Sigmoid colon (tissue), 7 donors: ENCODE data around the gene RNF13. TPM values are rescaled to one million over a fixed set of nuclear protein-coding genes. Genes with fewer than 3 reads are reported as not detected.

Source experiments
- DNase-seq: peaks from one replicate; pipeline ENCODE4 v3.0.0-alpha.2; 2019
- H3K27ac ChIP-seq, 4 donors: fragments of 200-600 bp; sonication (generic); one replicate each; pipeline ENCODE4 v1.5.1; 2016 to 2019; ENCODE audit warnings: mild to moderate bottlenecking in 1 of 4
- H3K27me3 ChIP-seq, 3 donors: fragments of 200-600 bp; sonication (generic); one replicate each; pipeline ENCODE4 v1.5.1; 2019; ENCODE audit warnings: mild to moderate bottlenecking in 1 of 3
- H3K36me3 ChIP-seq, 4 donors: fragments of 200-600 bp; sonication (generic); one replicate each; pipeline ENCODE4 v1.5.1; 2016 to 2019
- H3K4me1 ChIP-seq, 4 donors: fragments of 200-600 bp; sonication (generic); one replicate each; pipeline ENCODE4 v1.5.1; 2017 to 2019
- H3K4me3 ChIP-seq, 4 donors: fragments of 200-600 bp; sonication (generic); one replicate each; pipeline ENCODE4 v1.5.1; 2017 to 2019; ENCODE audit warnings: mild to moderate bottlenecking in 2 of 4, moderate library complexity in 1 of 4
- H3K9me3 ChIP-seq, 4 donors: fragments of 200-600 bp in 3 of 4; sonication (generic) in 3 of 4; one replicate each; pipeline versions ENCODE4 v1.5.1 to v1.6.1; 2013 to 2019
- EP300 ChIP-seq, 4 donors: sonication (generic); formaldehyde crosslinking; IDR thresholded peaks; one replicate each; pipeline ENCODE4 v1.6.1; 2017; ENCODE audit warnings: antibody characterized with exemption in 4 of 4
- POLR2A ChIP-seq, 2 donors: fragments of 450-650 bp; IDR thresholded peaks; one replicate each; pipeline ENCODE4 v1.6.1; 2016; ENCODE audit warnings: antibody characterized with exemption in 2 of 2, mild to moderate bottlenecking in 2 of 2, moderate library complexity in 2 of 2
- POLR2AphosphoS5 ChIP-seq, 4 donors: sonication (generic); formaldehyde crosslinking; IDR thresholded peaks; one replicate each; pipeline ENCODE4 v1.6.1; 2017; ENCODE audit warnings: antibody characterized with exemption in 4 of 4
- WGBS, 2 donors: extraction: QIAGEN DNeasy Blood & Tissue Kit; methylation state at CpG; one replicate each; pipeline ENCODE4 v1.1.7; 2013; 5-methylcytosine and 5-hydroxymethylcytosine counted together
- intact Hi-C: fragments of 100-400 bp; cut with DNase I; formaldehyde crosslinking; loops from one replicate; pipeline ENCODE4 v1.15.1; 2023
- polyA plus RNA-seq, 3 donors: library from polyadenylated mRNA; stranded (reverse); fragments of 200-250 nt; gene quantifications; one replicate each; pipeline ENCODE4 v1.2.3, GENCODE V29; 2013
- total RNA-seq, 4 donors: library from RNA; depleted of rRNA; stranded (reverse); fragments of >200 nt; gene quantifications; one replicate each; pipeline ENCODE4 v1.1.0, GENCODE V29; 2016
- TF ChIP-seq, protein P1 (sequence below), 4 experiments: fragments of 450-650 bp in 3 of 4; fragments of 200-600 bp in 1 of 4; IDR thresholded peaks; one replicate each; pipeline ENCODE4 v1.5.1; 2016 to 2019; ENCODE audit warnings: antibody characterized with exemption in 4 of 4, mild to moderate bottlenecking in 3 of 4, moderate library complexity in 2 of 4
- donor health status: healthy with polysubstance abuse.
- donor health status: Bipolar disorder and iron deficiency.
- donor health status: healthy.

RNF13 gene
- total and polyA plus RNA-seq, 7 donors = 15.6 to 110 (median 78.3) TPM

DNA sequence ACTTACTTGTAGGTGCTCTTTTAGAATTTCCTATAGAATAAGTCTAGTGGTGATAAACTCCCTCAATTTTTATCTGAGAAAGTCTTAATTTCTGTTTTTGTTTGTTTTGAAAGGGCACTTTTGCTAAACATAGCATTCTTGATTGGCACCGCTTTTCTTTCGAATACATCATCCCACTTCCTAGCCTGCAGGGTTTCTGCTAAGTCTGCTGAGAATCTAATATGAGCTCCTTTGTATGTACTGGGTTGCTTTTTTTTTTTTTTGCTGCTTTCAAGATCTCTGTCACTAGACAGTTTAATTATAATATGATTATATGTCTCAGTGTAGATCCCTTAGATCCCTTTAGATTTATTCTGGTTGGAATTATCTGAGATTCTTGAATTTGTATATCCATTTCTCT, 136.2 kb downstream of the RNF13 start:
- H3K4me1 ChIP-seq = no peaks in the 10 kb centered on the region
- WGBS, 2 donors = 94 to 99% methylated on average over 2 of the region's 2 CpGs
- H3K4me3 ChIP-seq = no peak overlapping the region
- no peak overlapping the region for H3K27ac ChIP-seq
- no peaks in the 10 kb centered on the region for H3K27me3 ChIP-seq
- no peaks in the 10 kb centered on the region for H3K9me3 ChIP-seq
- H3K36me3 ChIP-seq = peaks cover 0 to 3% (median 0%) of the 10 kb centered on the region in 4 donors
- TF ChIP-seq POLR2A (IDR thresholded peaks at IDR 0.05) = no peak
- TF ChIP-seq EP300 (IDR thresholded peaks at IDR 0.05) = no peak
- TF ChIP-seq, protein P1, sequence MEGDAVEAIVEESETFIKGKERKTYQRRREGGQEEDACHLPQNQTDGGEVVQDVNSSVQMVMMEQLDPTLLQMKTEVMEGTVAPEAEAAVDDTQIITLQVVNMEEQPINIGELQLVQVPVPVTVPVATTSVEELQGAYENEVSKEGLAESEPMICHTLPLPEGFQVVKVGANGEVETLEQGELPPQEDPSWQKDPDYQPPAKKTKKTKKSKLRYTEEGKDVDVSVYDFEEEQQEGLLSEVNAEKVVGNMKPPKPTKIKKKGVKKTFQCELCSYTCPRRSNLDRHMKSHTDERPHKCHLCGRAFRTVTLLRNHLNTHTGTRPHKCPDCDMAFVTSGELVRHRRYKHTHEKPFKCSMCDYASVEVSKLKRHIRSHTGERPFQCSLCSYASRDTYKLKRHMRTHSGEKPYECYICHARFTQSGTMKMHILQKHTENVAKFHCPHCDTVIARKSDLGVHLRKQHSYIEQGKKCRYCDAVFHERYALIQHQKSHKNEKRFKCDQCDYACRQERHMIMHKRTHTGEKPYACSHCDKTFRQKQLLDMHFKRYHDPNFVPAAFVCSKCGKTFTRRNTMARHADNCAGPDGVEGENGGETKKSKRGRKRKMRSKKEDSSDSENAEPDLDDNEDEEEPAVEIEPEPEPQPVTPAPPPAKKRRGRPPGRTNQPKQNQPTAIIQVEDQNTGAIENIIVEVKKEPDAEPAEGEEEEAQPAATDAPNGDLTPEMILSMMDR (IDR thresholded peaks at IDR 0.05) = no peak
- no peak for TF ChIP-seq POLR2AphosphoS5 (IDR thresholded peaks at IDR 0.05)
- intact Hi-C loops = no loop called here
- no peak for DNase-seq

- no peak overlapping the region for H3K4me3 ChIP-seq
- H3K4me1 ChIP-seq = peaks cover 0 to 9% (median 0%) of the 10 kb centered on the region in 4 donors
- no peaks in the 10 kb centered on the region for H3K36me3 ChIP-seq
- intact Hi-C loops = no loop called here
- H3K9me3 ChIP-seq = no peaks in the 10 kb centered on the region
- no peak for DNase-seq
- no peaks in the 10 kb centered on the region for H3K27me3 ChIP-seq
- WGBS, 2 donors = 46 to 80% methylated on average over 1 of the region's 1 CpG
- TF ChIP-seq POLR2AphosphoS5 (IDR thresholded peaks at IDR 0.05) = no peak
- TF ChIP-seq POLR2A (IDR thresholded peaks at IDR 0.05) = no peak
- TF ChIP-seq, protein P1 (IDR thresholded peaks at IDR 0.05) = no peak
- TF ChIP-seq EP300 (IDR thresholded peaks at IDR 0.05) = no peak
- no peak overlapping the region for H3K27ac ChIP-seq
These were observed 141.8 kb downstream of the RNF13 start for GRCh38 chr3:149954812-149955211.

DNA sequence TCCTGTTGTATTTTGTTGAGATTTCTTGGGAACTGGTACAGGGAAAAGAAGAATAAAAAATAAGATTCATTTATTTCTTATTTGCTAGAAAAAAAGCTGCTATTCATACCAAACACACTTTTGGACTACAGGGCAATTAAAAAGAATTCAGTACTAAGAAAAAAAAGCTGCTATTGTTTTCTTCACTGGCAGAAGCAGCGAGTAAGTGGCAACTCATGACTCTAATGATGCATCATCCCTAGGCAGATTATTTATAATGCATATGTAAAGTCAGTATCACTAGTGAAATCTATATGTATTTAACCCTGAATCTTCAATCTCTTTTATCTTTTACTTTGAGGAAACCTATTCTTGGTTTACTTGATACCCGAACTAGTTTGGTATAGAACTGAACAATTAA, 142.4 kb downstream of the RNF13 start:
- no peak for TF ChIP-seq EP300 (IDR thresholded peaks at IDR 0.05)
- Histone ChIP-seq H3K36me3 (peaks cover 0 to 3% (median 0%) of the 10 kb centered on the region in 4 donors), H3K4me3 (no peak overlapping the region), H3K27me3 (no peaks in the 10 kb centered on the region), H3K4me1 (peaks cover 0 to 9% (median 0%) of the 10 kb centered on the region in 4 donors), H3K9me3 (no peaks in the 10 kb centered on the region), H3K27ac (no peak overlapping the region)
- no peak for DNase-seq
- intact Hi-C loops = no loop called here
- WGBS, 2 donors = 81 to 93% methylated on average over 2 of the region's 2 CpGs

DNA sequence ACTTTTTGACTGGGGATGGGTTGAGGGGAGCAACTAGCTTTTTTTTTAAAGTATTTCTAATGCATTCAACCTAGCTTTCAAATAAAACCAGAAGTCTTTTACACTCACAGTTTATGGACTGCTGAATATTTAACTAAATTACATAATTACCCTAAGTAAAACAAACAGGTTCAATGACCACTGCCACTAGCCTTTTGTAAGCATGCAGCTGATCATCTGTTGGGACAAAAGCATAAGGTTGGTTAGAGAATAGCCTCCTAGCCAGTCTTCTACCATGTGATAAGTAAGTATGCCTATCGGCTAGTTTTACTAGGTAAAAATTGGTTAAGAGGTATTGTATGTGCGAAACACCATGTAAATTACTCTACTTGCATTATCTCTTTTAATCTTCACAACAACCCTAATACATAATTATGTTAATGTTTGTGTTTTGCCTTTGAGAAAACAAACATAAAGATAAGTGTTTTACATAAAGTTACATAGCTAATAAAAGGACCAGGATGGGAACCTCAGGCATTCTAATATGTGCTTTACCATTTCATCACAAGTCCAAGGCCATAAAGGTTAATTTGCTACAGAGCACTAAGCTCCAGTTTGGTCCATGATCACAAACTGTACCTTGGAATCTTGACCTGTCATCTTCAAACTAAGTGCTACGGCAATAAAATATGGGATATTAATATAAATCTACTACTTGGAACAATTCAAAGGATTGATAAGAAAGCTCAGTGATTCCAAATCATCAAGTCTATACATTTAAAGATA, 144.5 kb downstream of the RNF13 start:
- no peak for TF ChIP-seq POLR2A (IDR thresholded peaks at IDR 0.05)
- TF ChIP-seq, protein P1 (IDR thresholded peaks at IDR 0.05) = no peak
- no peak for TF ChIP-seq EP300 (IDR thresholded peaks at IDR 0.05)
- no peak for TF ChIP-seq POLR2AphosphoS5 (IDR thresholded peaks at IDR 0.05)
- no peaks in the 10 kb centered on the region for H3K9me3 ChIP-seq
- 50 to 86% methylated on average over 3 of the region's 3 CpGs for WGBS, 2 donors
- H3K4me1 ChIP-seq = peaks cover 0 to 9% (median 0%) of the 10 kb centered on the region in 4 donors
- H3K4me3 ChIP-seq = no peak overlapping the region
- DNase-seq = no peak
- H3K27me3 ChIP-seq = no peaks in the 10 kb centered on the region
- peaks cover 0 to 6% (median 0%) of the 10 kb centered on the region in 4 donors for H3K36me3 ChIP-seq
- no peak overlapping the region for H3K27ac ChIP-seq
- intact Hi-C loops = no loop called here

DNA sequence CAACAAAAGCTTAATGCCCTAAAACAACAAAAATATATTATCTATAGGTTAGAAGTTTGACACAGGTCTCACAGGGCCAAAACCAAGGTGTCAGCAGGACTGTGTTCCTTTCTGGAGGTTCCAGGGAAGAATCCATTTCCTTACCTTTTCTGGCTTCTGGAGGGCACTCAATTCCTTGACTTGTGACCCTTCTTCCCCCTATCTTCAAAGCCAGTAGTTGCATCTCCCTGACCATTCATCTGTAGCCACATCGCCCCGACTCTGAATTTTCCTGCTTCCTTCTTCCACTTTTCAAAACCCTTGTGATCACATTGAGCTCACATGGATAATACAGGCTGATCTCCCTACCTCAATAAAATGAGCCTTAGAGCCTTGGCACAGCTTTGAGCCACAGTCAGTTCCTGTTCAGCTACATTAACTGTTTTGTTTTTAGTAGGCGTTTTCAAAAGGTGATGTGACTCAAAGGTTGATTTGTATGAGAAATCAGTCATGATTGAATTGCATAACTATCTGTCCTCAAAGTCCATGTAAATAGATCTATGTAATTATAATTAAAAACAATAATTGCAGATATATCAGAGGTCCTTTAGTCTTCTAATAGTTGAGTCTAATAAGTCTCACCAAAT, 145.3 kb downstream of the RNF13 start:
- no peak for DNase-seq
- Histone ChIP-seq H3K9me3 (no peaks in the 10 kb centered on the region), H3K36me3 (peaks cover 0 to 6% (median 0%) of the 10 kb centered on the region in 4 donors), H3K27ac (no peak overlapping the region), H3K27me3 (no peaks in the 10 kb centered on the region), H3K4me3 (no peak overlapping the region), H3K4me1 (peaks cover 0 to 9% (median 0%) of the 10 kb centered on the region in 4 donors)
- WGBS, 2 donors = 59 to 80% methylated on average over 3 of the region's 3 CpGs
- TF ChIP-seq POLR2AphosphoS5 (IDR thresholded peaks at IDR 0.05) = no peak
- no peak for TF ChIP-seq POLR2A (IDR thresholded peaks at IDR 0.05)
- intact Hi-C loops = no loop called here
